Stimulated activated CD4-positive, alpha-beta T cell treated with anti-CD3 and anti-CD28 coated beads, Interleukin-1b, Interleukin-23, amount 100 ng/mL, for 1 hour (primary cell): Measurements from ENCODE around the gene HIGD2A.
"Not testable (repeated sequence)": the region's sequence is repeated elsewhere in the genome, so short reads cannot be mapped to it uniquely, and the experiment has no call there.

Experiments
- DNase-seq, 2 donors: peaks; one replicate each; pipeline ENCODE4 v3.0.0-alpha.2; 2020; ENCODE audit warnings: low read depth in 2 of 2

HIGD2A gene

GRCh38 chr5:176394881-176395675 lies 6.5 kb downstream of the HIGD2A start:
- no peak for DNase-seq

GRCh38 chr5:176396330-176396729 lies 7.8 kb downstream of the HIGD2A start:
- DNase-seq, result no peak

- DNase-seq, result no peak
Measured at GRCh38 chr5:176397736-176398420, 9.3 kb downstream of the HIGD2A start.

GRCh38 chr5:176400382-176401156 lies 12.0 kb downstream of the HIGD2A start:
- DNase-seq, result no peak

GRCh38 chr5:176401281-176402205 lies 13.0 kb downstream of the HIGD2A start:
- no peak for DNase-seq

- DNase-seq, result no peak
Measured at GRCh38 chr5:176405656-176406435, 17.3 kb downstream of the HIGD2A start.

- DNase-seq, result no peak
Measured at GRCh38 chr5:176406436-176407052, 18.0 kb downstream of the HIGD2A start.

- no peak for DNase-seq
Measured at GRCh38 chr5:176407456-176408251, 19.1 kb downstream of the HIGD2A start.

- DNase-seq, result not testable (repeated sequence)
Measured at GRCh38 chr5:176408252-176408573, 19.7 kb downstream of the HIGD2A start.

- DNase-seq, result no peak
Measured at GRCh38 chr5:176408590-176408989, 20.0 kb downstream of the HIGD2A start.

- DNase-seq, result no peak
Measured at GRCh38 chr5:176409765-176410164, 21.2 kb downstream of the HIGD2A start.

- no peak for DNase-seq
Measured at GRCh38 chr5:176410486-176411180, 22.1 kb downstream of the HIGD2A start.

- no peak for DNase-seq
Measured at GRCh38 chr5:176412517-176413254, 24.1 kb downstream of the HIGD2A start.

GRCh38 chr5:176413255-176413565 lies 24.7 kb downstream of the HIGD2A start:
- no peak for DNase-seq

GRCh38 chr5:176413709-176414191 lies 25.2 kb downstream of the HIGD2A start:
- no peak for DNase-seq

GRCh38 chr5:176414704-176415103 lies 26.2 kb downstream of the HIGD2A start:
- DNase-seq, result no peak

GRCh38 chr5:176415240-176415951 lies 26.8 kb downstream of the HIGD2A start:
- DNase-seq, result no peak
